HEK293 (cell line): ENCODE data around the gene HOXA3.

ENCODE experiments used
- CTCF ChIP-seq: fragments of 450-650 bp; formaldehyde crosslinking; IDR thresholded peaks from 2 replicates; pipeline ENCODE4 v1.5.1; 2016; ENCODE audit warnings: missing biosample characterization, missing genetic modification characterization
- GFI1B ChIP-seq: fragments of 450-650 bp; formaldehyde crosslinking; IDR thresholded peaks from 2 replicates; pipeline ENCODE4 v1.5.1; 2016; ENCODE audit warnings: missing biosample characterization, missing genetic modification characterization
- GLIS1 ChIP-seq: fragments of 450-650 bp; formaldehyde crosslinking; IDR thresholded peaks from 2 replicates; pipeline ENCODE4 v1.5.1; 2016; ENCODE audit warnings: missing biosample characterization, missing genetic modification characterization
- HOXD13 ChIP-seq: sonication (generic); formaldehyde crosslinking; IDR thresholded peaks from 2 replicates; pipeline ENCODE4 v1.8.0; 2022; ENCODE audit warnings: missing genetic modification reagents, borderline replicate concordance
- IKZF3 ChIP-seq: fragments of 450-650 bp; IDR thresholded peaks from 2 replicates; pipeline ENCODE4 v1.5.0; 2018; ENCODE audit warnings: missing biosample characterization, mild to moderate bottlenecking, missing genetic modification characterization, moderate library complexity
- SCRT1 ChIP-seq: fragments of 450-650 bp; formaldehyde crosslinking; IDR thresholded peaks from 2 replicates; pipeline ENCODE4 v1.5.1; 2016; ENCODE audit warnings: missing biosample characterization, missing genetic modification characterization, borderline replicate concordance
- SETDB1 ChIP-seq: IDR thresholded peaks from one replicate; pipeline ENCODE4 v1.6.1; 2017; ENCODE audit warnings: mild to moderate bottlenecking, low read length, moderate library complexity, mixed read lengths; ENCODE audit not compliant: insufficient read length
- TSHZ1 ChIP-seq: fragments of 450-650 bp; formaldehyde crosslinking; IDR thresholded peaks from 2 replicates; pipeline ENCODE4 v1.5.1; 2016; ENCODE audit warnings: missing biosample characterization, missing genetic modification characterization, borderline replicate concordance
- ZBTB10 ChIP-seq: fragments of 450-650 bp; formaldehyde crosslinking; IDR thresholded peaks from 2 replicates; pipeline ENCODE4 v1.5.1; 2016; ENCODE audit warnings: missing biosample characterization, missing genetic modification characterization
- ZBTB11 ChIP-seq: fragments of 450-650 bp; formaldehyde crosslinking; conservative IDR thresholded peaks from 2 replicates; pipeline ENCODE4 v1.5.1; 2016; ENCODE audit warnings: low read depth, missing biosample characterization, missing genetic modification characterization
- ZBTB8A ChIP-seq: fragments of 450-650 bp; formaldehyde crosslinking; IDR thresholded peaks from 2 replicates; pipeline ENCODE4 v1.5.1; 2016; ENCODE audit warnings: missing biosample characterization, missing genetic modification characterization
- ZNF155 ChIP-seq: fragments of 450-650 bp; formaldehyde crosslinking; IDR thresholded peaks from 2 replicates; pipeline ENCODE4 v1.5.1; 2016; ENCODE audit warnings: missing biosample characterization, missing genetic modification characterization
- ZNF169 ChIP-seq: fragments of 450-650 bp; formaldehyde crosslinking; IDR thresholded peaks from 2 replicates; pipeline ENCODE4 v1.5.1; 2016; ENCODE audit warnings: missing biosample characterization, missing genetic modification characterization
- ZNF18 ChIP-seq: fragments of 450-650 bp; formaldehyde crosslinking; IDR thresholded peaks from 2 replicates; pipeline ENCODE4 v1.5.1; 2016; ENCODE audit warnings: missing biosample characterization, missing genetic modification characterization
- ZNF211 ChIP-seq: fragments of 450-650 bp; formaldehyde crosslinking; IDR thresholded peaks from 2 replicates; pipeline ENCODE4 v1.5.1; 2016; ENCODE audit warnings: low read depth, missing biosample characterization, missing genetic modification characterization
- ZNF292 ChIP-seq: fragments of 450-650 bp; formaldehyde crosslinking; IDR thresholded peaks from 2 replicates; pipeline ENCODE4 v1.5.1; 2016; ENCODE audit warnings: low read depth, missing biosample characterization, missing genetic modification characterization, borderline replicate concordance
- ZNF302 ChIP-seq: fragments of 450-650 bp; formaldehyde crosslinking; IDR thresholded peaks from 2 replicates; pipeline ENCODE4 v1.5.1; 2016; ENCODE audit warnings: missing biosample characterization, missing genetic modification characterization, low read depth
- ZNF394 ChIP-seq: fragments of 450-650 bp; formaldehyde crosslinking; IDR thresholded peaks from 2 replicates; pipeline ENCODE4 v1.5.1; 2016; ENCODE audit warnings: missing biosample characterization, missing genetic modification characterization, mild to moderate bottlenecking, moderate library complexity, borderline replicate concordance
- ZNF423 ChIP-seq: fragments of 450-650 bp; formaldehyde crosslinking; IDR thresholded peaks from 2 replicates; pipeline ENCODE4 v1.5.1; 2016; ENCODE audit warnings: missing biosample characterization, missing genetic modification characterization
- ZNF549 ChIP-seq: fragments of 450-650 bp; IDR thresholded peaks from 2 replicates; pipeline ENCODE4 v1.5.1; 2018; ENCODE audit warnings: missing biosample characterization, missing genetic modification characterization, mild to moderate bottlenecking, inconsistent platforms, moderate library complexity
- ZNF561 ChIP-seq: fragments of 450-650 bp; IDR thresholded peaks from 2 replicates; pipeline ENCODE4 v1.5.1; 2018; ENCODE audit warnings: missing biosample characterization, missing genetic modification characterization, borderline replicate concordance
- ZNF600 ChIP-seq: fragments of 450-650 bp; formaldehyde crosslinking; IDR thresholded peaks from 2 replicates; pipeline ENCODE4 v1.5.1; 2016; ENCODE audit warnings: missing biosample characterization, missing genetic modification characterization
- ZNF623 ChIP-seq: fragments of 450-650 bp; formaldehyde crosslinking; IDR thresholded peaks from 2 replicates; pipeline ENCODE4 v1.5.1; 2016; ENCODE audit warnings: missing biosample characterization, missing genetic modification characterization
- ZNF626 ChIP-seq: fragments of 450-650 bp; sonication (Bioruptor Pico); formaldehyde crosslinking; IDR thresholded peaks from 2 replicates; pipeline ENCODE4 v1.5.1; 2018; ENCODE audit warnings: missing biosample characterization, missing genetic modification characterization, inconsistent platforms
- ZNF660 ChIP-seq: fragments of 450-650 bp; IDR thresholded peaks from 2 replicates; pipeline ENCODE4 v1.5.1; 2018; ENCODE audit warnings: missing biosample characterization, mild to moderate bottlenecking, missing genetic modification characterization
- ZNF664 ChIP-seq: fragments of 450-650 bp; formaldehyde crosslinking; IDR thresholded peaks from 2 replicates; pipeline ENCODE4 v1.5.1; 2016; ENCODE audit warnings: missing biosample characterization, missing genetic modification characterization
- ZNF76 ChIP-seq: fragments of 450-650 bp; formaldehyde crosslinking; IDR thresholded peaks from 2 replicates; pipeline ENCODE4; 2016; ENCODE audit warnings: low read depth, missing biosample characterization, missing genetic modification characterization, borderline replicate concordance

HOXA3 gene

DNA sequence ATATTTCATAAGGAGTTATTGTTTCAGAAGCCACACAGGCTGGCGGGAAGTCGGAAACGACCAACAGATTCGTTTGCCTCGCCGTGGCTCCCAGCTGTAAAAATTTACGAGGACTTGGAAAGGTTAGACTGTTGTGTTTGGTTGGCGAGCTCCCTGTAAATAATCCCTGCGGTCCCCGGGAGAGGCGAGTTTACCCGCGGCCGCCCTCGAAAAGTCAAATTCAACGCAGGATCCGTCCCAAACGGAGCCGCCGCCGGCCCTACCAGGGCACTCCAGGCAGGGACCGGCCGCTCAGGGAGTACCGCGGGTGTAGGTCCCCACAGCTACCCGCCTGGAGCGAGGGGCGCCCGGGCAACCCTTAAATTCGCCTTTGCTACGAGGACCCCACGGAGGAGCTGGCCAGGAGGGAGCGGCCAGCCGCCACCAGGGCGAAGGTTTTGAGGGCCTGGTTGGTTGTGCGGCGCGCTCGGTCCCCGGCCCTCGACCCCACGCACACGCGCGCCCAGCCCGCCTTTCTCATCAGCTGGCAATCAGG lies 13.7 kb upstream of the HOXA3 start (continued):
- TF ChIP-seq ZNF664 (tag by site-specific recombination) (peak; percentile 2; the same call in 1 of the 2 replicates), ZNF211 (tag by site-specific recombination) (no peak), ZNF423 (tag by site-specific recombination) (no peak; the same call in 1 of the 2 replicates), ZNF561 (tag by site-specific recombination) (peak; percentile 15; the same call in 1 of the 2 replicates), ZNF302 (tag by site-specific recombination) (no peak), ZNF394 (tag by site-specific recombination) (no peak), SETDB1 (no peak), ZNF626 (tag by site-specific recombination) (no peak), ZNF18 (0 out of 2 replicates have a peak, but pooled peaks have one; percentile 35), ZBTB8A (0 out of 2 replicates have a peak, but pooled peaks have one; percentile 9), ZNF76 (0 out of 2 replicates have a peak, but pooled peaks have one; percentile 45), IKZF3 (tag by site-specific recombination) (peak; percentile 98), ZNF600 (tag by site-specific recombination) (no peak), ZNF155 (tag by site-specific recombination) (no peak), ZNF292 (tag by site-specific recombination) (no peak), GLIS1 (peak; percentile 3; the same call in 1 of the 2 replicates), ZBTB11 (tag by site-specific recombination) (no peak), HOXD13 (no peak), TSHZ1 (no peak), ZNF623 (tag by site-specific recombination) (no peak), SCRT1 (tag by site-specific recombination) (0 out of 2 replicates have a peak, but pooled peaks have one; percentile 5), ZBTB10 (tag by site-specific recombination) (peak; percentile 17; the same call in 1 of the 2 replicates), GFI1B (no peak), ZNF660 (tag by site-specific recombination) (no peak), CTCF (tag by site-specific recombination) (0 out of 2 replicates have a peak, but pooled peaks have one; percentile 9), ZNF549 (tag by site-specific recombination) (no peak), ZNF169 (tag by site-specific recombination) (no peak)
